Measurements from ENCODE around the gene THTPA. TPM values are rescaled to one million over a fixed set of nuclear protein-coding genes. Genes with fewer than 3 reads are reported as not detected.

The THTPA gene
- total RNA-seq, 1 experiment from 2014 or later = 16.8 TPM

DNA sequence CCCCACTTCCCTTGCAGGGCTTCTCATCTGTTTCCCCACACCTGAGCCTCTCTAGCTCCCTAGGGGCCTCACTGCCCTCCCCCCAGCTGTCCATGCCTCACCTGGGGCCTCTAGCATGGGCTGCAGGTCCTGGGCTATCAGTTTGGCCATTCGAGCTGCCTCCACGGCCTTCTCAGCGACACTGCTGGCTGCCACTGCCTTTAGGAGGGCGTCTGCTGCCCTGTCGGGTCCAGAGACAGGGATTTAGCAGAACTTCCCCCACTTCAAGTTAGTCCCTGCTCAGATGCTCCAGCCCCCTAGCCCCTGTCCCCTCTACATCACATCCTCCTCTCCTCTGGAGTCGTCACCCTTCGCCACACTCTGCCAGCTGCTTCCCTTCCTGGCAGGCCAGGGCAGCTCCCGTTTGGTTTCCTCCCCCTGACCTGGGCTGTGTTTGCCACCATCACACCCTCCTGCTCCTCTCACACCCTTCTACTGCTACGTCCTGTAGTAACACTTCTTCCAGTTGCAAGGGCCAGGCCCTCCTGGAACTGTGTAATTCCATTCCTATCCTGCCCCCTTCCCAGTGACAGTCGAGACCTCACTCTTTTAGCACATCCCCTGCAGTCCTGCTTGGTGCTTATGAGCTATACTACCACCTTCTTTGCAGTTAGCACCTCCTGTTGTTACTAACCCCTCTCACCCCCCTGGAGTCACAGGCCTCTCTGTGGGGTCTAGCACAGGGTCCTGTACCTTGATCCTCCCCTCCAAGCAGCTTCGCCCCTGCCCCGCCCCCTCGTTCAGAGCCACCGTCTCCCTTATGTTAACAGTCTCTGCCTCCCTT is 15.8 kb downstream of the THTPA start:
- no peaks in the 10 kb centered on the region for H3K36me3 Mint-ChIP-seq (ENCODE audit: insufficient read depth, unreplicated experiment)
- no peak overlapping the region for H3K4me3 Mint-ChIP-seq (ENCODE audit: unreplicated experiment)
- H3K27ac Mint-ChIP-seq (ENCODE audit: low read depth, unreplicated experiment) = no peak overlapping the region
- ChIA-PET POLR2A (interaction anchor here (0.6 kb wide), 3 partner anchors 300 to 659 kb away, joined by 3 read pairs; no protein-coding TSS in a partner anchor), CTCF (interaction anchor here (0.5 to 7.6 kb wide), 5 partner anchors 13 to 552 kb away, joined by 3 to 57 read pairs (median 3); no protein-coding TSS in a partner anchor)
- no peak for DNase-seq (ENCODE audit: unreplicated experiment)
- no peaks in the 10 kb centered on the region for H3K9me3 Mint-ChIP-seq (ENCODE audit: unreplicated experiment)
- BruUV-seq (replicated peaks) = no TSS peak
- peaks cover 31% of the 10 kb centered on the region for H3K4me1 Mint-ChIP-seq (ENCODE audit: insufficient read depth, unreplicated experiment)
- TF ChIP-seq, protein P1, sequence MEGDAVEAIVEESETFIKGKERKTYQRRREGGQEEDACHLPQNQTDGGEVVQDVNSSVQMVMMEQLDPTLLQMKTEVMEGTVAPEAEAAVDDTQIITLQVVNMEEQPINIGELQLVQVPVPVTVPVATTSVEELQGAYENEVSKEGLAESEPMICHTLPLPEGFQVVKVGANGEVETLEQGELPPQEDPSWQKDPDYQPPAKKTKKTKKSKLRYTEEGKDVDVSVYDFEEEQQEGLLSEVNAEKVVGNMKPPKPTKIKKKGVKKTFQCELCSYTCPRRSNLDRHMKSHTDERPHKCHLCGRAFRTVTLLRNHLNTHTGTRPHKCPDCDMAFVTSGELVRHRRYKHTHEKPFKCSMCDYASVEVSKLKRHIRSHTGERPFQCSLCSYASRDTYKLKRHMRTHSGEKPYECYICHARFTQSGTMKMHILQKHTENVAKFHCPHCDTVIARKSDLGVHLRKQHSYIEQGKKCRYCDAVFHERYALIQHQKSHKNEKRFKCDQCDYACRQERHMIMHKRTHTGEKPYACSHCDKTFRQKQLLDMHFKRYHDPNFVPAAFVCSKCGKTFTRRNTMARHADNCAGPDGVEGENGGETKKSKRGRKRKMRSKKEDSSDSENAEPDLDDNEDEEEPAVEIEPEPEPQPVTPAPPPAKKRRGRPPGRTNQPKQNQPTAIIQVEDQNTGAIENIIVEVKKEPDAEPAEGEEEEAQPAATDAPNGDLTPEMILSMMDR (IDR thresholded peaks at IDR 0.05; ENCODE audit: unreplicated experiment) = no peak
- H3K27me3 Mint-ChIP-seq (ENCODE audit: insufficient read depth, unreplicated experiment) = peaks cover 10% of the 10 kb centered on the region
- intact Hi-C loops (cut with micrococcal nuclease) = no loop called here

GRCh38 chr14:23572524-23572828 is 16.4 kb downstream of the THTPA start:
- BruUV-seq (replicated peaks) = no TSS peak
- no peak for DNase-seq (ENCODE audit: unreplicated experiment)
- Mint-ChIP-seq H3K27me3 (ENCODE audit: insufficient read depth, unreplicated experiment) (peaks cover 13% of the 10 kb centered on the region), H3K36me3 (ENCODE audit: insufficient read depth, unreplicated experiment) (no peaks in the 10 kb centered on the region), H3K4me1 (ENCODE audit: insufficient read depth, unreplicated experiment) (peaks cover 31% of the 10 kb centered on the region), H3K27ac (ENCODE audit: low read depth, unreplicated experiment) (no peak overlapping the region), H3K4me3 (ENCODE audit: unreplicated experiment) (no peak overlapping the region), H3K9me3 (ENCODE audit: unreplicated experiment) (no peaks in the 10 kb centered on the region)
- intact Hi-C loops (cut with micrococcal nuclease) = no loop called here
- CTCF ChIA-PET = interaction anchor here (1.0 to 7.6 kb wide), 3 partner anchors 13 to 338 kb away, joined by 3 to 57 read pairs (median 3); no protein-coding TSS in a partner anchor
- POLR2A ChIA-PET = interaction anchor here (0.6 kb wide), 3 partner anchors 300 to 659 kb away, joined by 3 read pairs; no protein-coding TSS in a partner anchor
- TF ChIP-seq, protein P1 (IDR thresholded peaks at IDR 0.05; ENCODE audit: unreplicated experiment) = no peak

GRCh38 chr14:23572836-23573235 is 16.8 kb downstream of the THTPA start:
- TF ChIP-seq, protein P1 (IDR thresholded peaks at IDR 0.05; ENCODE audit: unreplicated experiment) = no peak
- intact Hi-C loops (cut with micrococcal nuclease) = no loop called here
- DNase-seq (ENCODE audit: unreplicated experiment) = no peak
- H3K27me3 Mint-ChIP-seq (ENCODE audit: insufficient read depth, unreplicated experiment) = peaks cover 13% of the 10 kb centered on the region
- POLR2A ChIA-PET = no interaction called here
- H3K4me3 Mint-ChIP-seq (ENCODE audit: unreplicated experiment) = no peak overlapping the region
- H3K36me3 Mint-ChIP-seq (ENCODE audit: insufficient read depth, unreplicated experiment) = no peaks in the 10 kb centered on the region
- BruUV-seq (replicated peaks) = no TSS peak
- CTCF ChIA-PET = interaction anchor here (0.6 to 7.6 kb wide), 5 partner anchors 14 to 544 kb away, joined by 3 to 57 read pairs (median 4); no protein-coding TSS in a partner anchor
- H3K9me3 Mint-ChIP-seq (ENCODE audit: unreplicated experiment) = no peaks in the 10 kb centered on the region
- peaks cover 29% of the 10 kb centered on the region for H3K4me1 Mint-ChIP-seq (ENCODE audit: insufficient read depth, unreplicated experiment)
- no peak overlapping the region for H3K27ac Mint-ChIP-seq (ENCODE audit: low read depth, unreplicated experiment)

DNA sequence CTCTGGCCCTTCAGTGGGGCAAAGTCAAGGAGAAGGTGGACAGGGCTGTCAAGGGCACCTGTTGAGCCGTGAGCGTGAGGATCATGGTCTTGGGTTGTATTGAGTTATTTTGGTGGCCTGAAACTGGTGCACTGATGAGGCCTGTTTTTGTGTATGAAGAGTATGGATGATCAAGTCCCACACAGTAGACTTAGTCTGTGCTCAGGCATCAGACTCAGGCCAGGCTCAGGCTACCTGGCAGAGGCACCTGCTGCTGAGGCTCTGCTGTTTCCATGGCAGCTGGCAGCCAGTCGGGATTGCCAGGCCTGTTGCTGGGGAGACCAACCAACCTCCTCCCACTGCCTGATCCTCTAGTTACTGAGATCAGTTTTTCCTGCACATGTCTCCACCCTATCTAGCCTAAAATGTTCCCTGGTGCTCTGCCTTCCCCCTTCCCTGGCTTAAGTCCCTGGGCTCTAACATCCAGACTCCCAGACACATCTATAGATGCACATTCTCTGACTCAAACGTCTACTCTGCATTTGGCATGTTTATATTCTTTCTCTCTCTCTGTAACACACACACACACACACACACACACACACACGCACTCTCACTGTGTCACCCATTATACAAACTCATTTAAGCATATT is 17.4 kb downstream of the THTPA start:
- ChIA-PET CTCF (interaction anchor here (0.6 to 7.6 kb wide), 6 partner anchors 14 to 543 kb away, joined by 3 to 57 read pairs (median 4); no protein-coding TSS in a partner anchor), POLR2A (no interaction called here)
- Mint-ChIP-seq H3K4me3 (ENCODE audit: unreplicated experiment) (no peak overlapping the region), H3K27me3 (ENCODE audit: insufficient read depth, unreplicated experiment) (peaks cover 20% of the 10 kb centered on the region), H3K36me3 (ENCODE audit: insufficient read depth, unreplicated experiment) (no peaks in the 10 kb centered on the region), H3K27ac (ENCODE audit: low read depth, unreplicated experiment) (no peak overlapping the region), H3K4me1 (ENCODE audit: insufficient read depth, unreplicated experiment) (peaks cover 22% of the 10 kb centered on the region), H3K9me3 (ENCODE audit: unreplicated experiment) (no peaks in the 10 kb centered on the region)
- intact Hi-C loops (cut with micrococcal nuclease) = no loop called here
- no peak for DNase-seq (ENCODE audit: unreplicated experiment)
- no TSS peak for BruUV-seq (replicated peaks)
- TF ChIP-seq, protein P1 (IDR thresholded peaks at IDR 0.05; ENCODE audit: unreplicated experiment) = no peak

Data from MCF 10A (cell line).